SU-DHL-6 (cell line): ENCODE measurements around the gene MDM4.

ENCODE experiments used
- CTCF ChIP-seq: fragments of 200-600 bp; sonication (generic); IDR thresholded peaks from one replicate; pipeline ENCODE4 v1.5.1; 2017; ENCODE audit warnings: antibody characterized with exemption, mild to moderate bottlenecking, low read length, moderate library complexity; ENCODE audit not compliant: insufficient read depth, poor library complexity, severe bottlenecking
- EZH2phosphoT487 ChIP-seq: fragments of 200-600 bp; sonication (generic), shearing (Covaris generic); conservative IDR thresholded peaks from 2 replicates; pipeline ENCODE4 v1.6.1; 2018; ENCODE audit warnings: mild to moderate bottlenecking, antibody characterized with exemption, low read length, moderate library complexity, mixed read lengths

GRCh38 chr1:204599596-204599995 is 83.4 kb downstream of the MDM4 start:
- no peak for TF ChIP-seq CTCF
- no peak for TF ChIP-seq EZH2phosphoT487
